ENCODE data around the gene HCFC1.

The HCFC1 gene

GRCh38 chrX:153970357-153971123 lies 1.1 kb downstream of the HCFC1 start:
- peak overlapping the region; percentile 100 for H3K27ac ChIP-seq
- H3K4me3 ChIP-seq (ENCODE audit: low read depth, low read length) = peak overlapping the region; percentile 93
- no peaks in the 10 kb centered on the region for H3K27me3 ChIP-seq (ENCODE audit: control insufficient read depth, insufficient read depth, low read length)
- H3K4me1 ChIP-seq = peaks cover 29% of the 10 kb centered on the region
- H3K36me3 ChIP-seq (ENCODE audit: control insufficient read depth, insufficient read depth, low read length) = no peaks in the 10 kb centered on the region
- peak overlapping the region; percentile 93 for H2AFZ ChIP-seq
- peaks cover 15% of the 10 kb centered on the region for H3K79me2 ChIP-seq
- peak overlapping the region; percentile 82 for H3K4me2 ChIP-seq (ENCODE audit: low read length)
- no peak for TF ChIP-seq CTCF (IDR thresholded peaks at IDR 0.05)
- no peaks in the 10 kb centered on the region for H3K9me3 ChIP-seq (ENCODE audit: control insufficient read depth, low read length)
- H3K9ac ChIP-seq = peak overlapping the region; percentile 43

DNA sequence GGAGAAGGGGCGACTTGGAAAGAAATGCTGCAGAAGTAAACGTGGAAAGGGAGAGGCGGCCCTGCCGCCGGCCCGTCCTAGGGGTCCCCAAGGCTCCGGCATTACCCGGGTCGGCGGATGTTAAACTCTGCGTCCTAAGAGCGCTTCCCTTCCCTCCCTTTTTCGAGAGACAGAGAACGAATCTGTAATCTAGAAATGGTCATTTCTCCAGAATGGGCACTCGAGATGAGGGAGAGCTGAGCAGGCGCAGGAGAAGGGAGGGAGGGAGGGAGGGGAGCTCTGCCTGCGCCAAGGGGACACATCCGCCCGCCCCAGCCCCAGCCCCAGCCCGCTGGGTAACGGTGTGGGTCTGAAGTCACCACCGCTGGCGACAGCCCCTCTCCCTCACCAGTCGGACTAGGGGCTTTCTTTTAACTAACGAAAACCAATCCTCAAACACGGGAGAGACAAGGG lies 1.7 kb downstream of the HCFC1 start:
- Histone ChIP-seq H3K79me2 (peaks cover 21% of the 10 kb centered on the region), H2AFZ (no peak overlapping the region)
- no peak for TF ChIP-seq CTCF (IDR thresholded peaks at IDR 0.05)

DNA sequence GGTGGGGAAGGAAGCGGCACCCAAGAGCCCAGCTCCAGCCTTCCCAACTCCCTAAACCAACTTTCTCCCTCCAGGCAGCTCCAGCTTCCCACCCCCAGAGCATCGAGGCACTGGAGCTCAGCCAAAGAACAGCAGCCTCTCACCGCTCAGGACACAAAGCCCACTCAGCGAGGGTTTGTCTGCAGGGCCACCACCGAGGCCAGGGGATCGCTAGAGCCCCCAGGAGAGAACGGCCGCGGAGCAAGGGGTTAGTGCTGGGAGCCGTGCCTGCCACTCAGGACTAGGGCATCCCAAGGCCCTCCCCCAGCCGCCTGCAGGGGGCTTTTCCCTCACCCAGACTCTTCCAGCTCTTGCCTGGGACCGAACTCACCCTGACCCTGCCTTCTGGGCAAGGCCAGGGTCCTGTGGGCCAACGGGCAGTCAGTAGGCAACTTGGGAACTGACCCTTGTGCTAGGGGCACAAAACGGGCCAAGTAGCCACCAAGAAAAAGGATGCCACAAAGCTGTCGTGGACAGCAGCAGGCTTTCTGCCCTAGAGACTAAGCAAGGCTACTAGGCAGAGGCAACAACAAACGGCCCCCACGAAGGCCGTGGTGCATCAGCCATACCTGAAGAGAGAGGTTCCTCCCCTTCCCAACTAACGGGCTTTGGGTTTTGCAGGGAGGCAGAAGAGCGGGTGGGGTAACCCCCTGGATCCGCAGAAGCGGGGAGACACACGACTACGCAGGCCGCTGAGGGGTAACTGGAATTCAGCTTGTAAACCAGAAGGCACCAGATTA lies 2.3 kb downstream of the HCFC1 start:
- H3K4me1 ChIP-seq = peaks cover 29% of the 10 kb centered on the region
- H3K36me3 ChIP-seq (ENCODE audit: control insufficient read depth, insufficient read depth, low read length) = no peaks in the 10 kb centered on the region
- no peak overlapping the region for H3K27ac ChIP-seq
- H3K27me3 ChIP-seq (ENCODE audit: control insufficient read depth, insufficient read depth, low read length) = no peaks in the 10 kb centered on the region
- H3K9me3 ChIP-seq (ENCODE audit: control insufficient read depth, low read length) = no peaks in the 10 kb centered on the region
- peaks cover 23% of the 10 kb centered on the region for H3K79me2 ChIP-seq
- H3K4me3 ChIP-seq (ENCODE audit: low read depth, low read length) = peak overlapping the region; percentile 93
- H2AFZ ChIP-seq = no peak overlapping the region
- no peak for TF ChIP-seq CTCF (IDR thresholded peaks at IDR 0.05)
- no peak overlapping the region for H3K9ac ChIP-seq
- peak overlapping the region; percentile 72 for H3K4me2 ChIP-seq (ENCODE audit: low read length)

More for the DNA sequence above, 1.7 kb downstream of the HCFC1 start:
- Histone ChIP-seq H3K27ac (no peak overlapping the region), H3K36me3 (ENCODE audit: control insufficient read depth, insufficient read depth, low read length) (no peaks in the 10 kb centered on the region), H3K4me1 (peaks cover 29% of the 10 kb centered on the region), H3K27me3 (ENCODE audit: control insufficient read depth, insufficient read depth, low read length) (no peaks in the 10 kb centered on the region), H3K4me2 (ENCODE audit: low read length) (peak overlapping the region; percentile 72), H3K9me3 (ENCODE audit: control insufficient read depth, low read length) (no peaks in the 10 kb centered on the region), H3K9ac (no peak overlapping the region), H3K4me3 (ENCODE audit: low read depth, low read length) (peak overlapping the region; percentile 93)

- H3K4me2 ChIP-seq (ENCODE audit: low read length) = no peak overlapping the region
- H3K36me3 ChIP-seq (ENCODE audit: control insufficient read depth, insufficient read depth, low read length) = no peaks in the 10 kb centered on the region
- no peak overlapping the region for H3K27ac ChIP-seq
- H3K4me1 ChIP-seq = peaks cover 26% of the 10 kb centered on the region
- H3K27me3 ChIP-seq (ENCODE audit: control insufficient read depth, insufficient read depth, low read length) = no peaks in the 10 kb centered on the region
- no peak overlapping the region for H3K9ac ChIP-seq
- H3K79me2 ChIP-seq = peaks cover 23% of the 10 kb centered on the region
- H2AFZ ChIP-seq = no peak overlapping the region
- no peak for TF ChIP-seq CTCF (IDR thresholded peaks at IDR 0.05)
- no peak overlapping the region for H3K4me3 ChIP-seq (ENCODE audit: low read depth, low read length)
- no peaks in the 10 kb centered on the region for H3K9me3 ChIP-seq (ENCODE audit: control insufficient read depth, low read length)
These were observed 2.9 kb downstream of the HCFC1 start for GRCh38 chrX:153968754-153969124.
